ENCODE measurements around the gene PRKAR1B.

The PRKAR1B gene

GRCh38 chr7:633381-634018, 93.6 kb downstream of the PRKAR1B start:
- Histone ChIP-seq H3K27ac (no peak overlapping the region), H3K4me3 (no peak overlapping the region)
- TF ChIP-seq, protein P1, sequence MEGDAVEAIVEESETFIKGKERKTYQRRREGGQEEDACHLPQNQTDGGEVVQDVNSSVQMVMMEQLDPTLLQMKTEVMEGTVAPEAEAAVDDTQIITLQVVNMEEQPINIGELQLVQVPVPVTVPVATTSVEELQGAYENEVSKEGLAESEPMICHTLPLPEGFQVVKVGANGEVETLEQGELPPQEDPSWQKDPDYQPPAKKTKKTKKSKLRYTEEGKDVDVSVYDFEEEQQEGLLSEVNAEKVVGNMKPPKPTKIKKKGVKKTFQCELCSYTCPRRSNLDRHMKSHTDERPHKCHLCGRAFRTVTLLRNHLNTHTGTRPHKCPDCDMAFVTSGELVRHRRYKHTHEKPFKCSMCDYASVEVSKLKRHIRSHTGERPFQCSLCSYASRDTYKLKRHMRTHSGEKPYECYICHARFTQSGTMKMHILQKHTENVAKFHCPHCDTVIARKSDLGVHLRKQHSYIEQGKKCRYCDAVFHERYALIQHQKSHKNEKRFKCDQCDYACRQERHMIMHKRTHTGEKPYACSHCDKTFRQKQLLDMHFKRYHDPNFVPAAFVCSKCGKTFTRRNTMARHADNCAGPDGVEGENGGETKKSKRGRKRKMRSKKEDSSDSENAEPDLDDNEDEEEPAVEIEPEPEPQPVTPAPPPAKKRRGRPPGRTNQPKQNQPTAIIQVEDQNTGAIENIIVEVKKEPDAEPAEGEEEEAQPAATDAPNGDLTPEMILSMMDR (IDR thresholded peaks at IDR 0.05): no peak
- DNase-seq (ENCODE audit: low spot score): peak; percentile 59

GRCh38 chr7:632831-633210, 94.3 kb downstream of the PRKAR1B start:
- Histone ChIP-seq H3K4me3 (no peak overlapping the region), H3K27ac (no peak overlapping the region)
- no peak for DNase-seq (ENCODE audit: low spot score)
- TF ChIP-seq, protein P1 (IDR thresholded peaks at IDR 0.05): no peak

- no peak overlapping the region for H3K27ac ChIP-seq
- TF ChIP-seq, protein P1 (IDR thresholded peaks at IDR 0.05): no peak
- DNase-seq (ENCODE audit: low spot score): peak; percentile 53
- no peak overlapping the region for H3K4me3 ChIP-seq
Measured at GRCh38 chr7:631964-632830, 94.9 kb downstream of the PRKAR1B start.

DNA sequence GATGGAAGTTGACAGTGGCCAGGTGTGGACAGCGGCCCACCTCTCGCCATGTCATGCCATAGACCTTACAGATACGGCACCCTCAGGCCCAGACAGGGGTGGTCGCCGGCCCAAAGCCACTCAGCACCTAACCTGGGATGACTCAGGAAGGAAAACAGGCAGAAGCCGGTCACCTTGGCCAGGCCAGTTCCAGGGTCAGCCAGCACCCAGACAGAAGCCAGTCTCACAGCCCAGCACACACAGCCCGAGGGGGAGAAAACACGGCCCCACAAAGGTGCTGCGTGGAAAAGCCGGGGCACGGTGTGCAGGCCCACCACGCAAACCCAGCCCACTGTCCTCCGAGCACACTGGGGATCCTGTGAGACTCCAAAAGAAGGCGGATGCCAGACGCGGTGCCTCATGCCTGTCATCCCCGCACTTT, 95.8 kb downstream of the PRKAR1B start:
- Histone ChIP-seq H3K4me3 (no peak overlapping the region), H3K27ac (no peak overlapping the region)
- no peak for DNase-seq (ENCODE audit: low spot score)
- TF ChIP-seq, protein P1 (IDR thresholded peaks at IDR 0.05): no peak

DNA sequence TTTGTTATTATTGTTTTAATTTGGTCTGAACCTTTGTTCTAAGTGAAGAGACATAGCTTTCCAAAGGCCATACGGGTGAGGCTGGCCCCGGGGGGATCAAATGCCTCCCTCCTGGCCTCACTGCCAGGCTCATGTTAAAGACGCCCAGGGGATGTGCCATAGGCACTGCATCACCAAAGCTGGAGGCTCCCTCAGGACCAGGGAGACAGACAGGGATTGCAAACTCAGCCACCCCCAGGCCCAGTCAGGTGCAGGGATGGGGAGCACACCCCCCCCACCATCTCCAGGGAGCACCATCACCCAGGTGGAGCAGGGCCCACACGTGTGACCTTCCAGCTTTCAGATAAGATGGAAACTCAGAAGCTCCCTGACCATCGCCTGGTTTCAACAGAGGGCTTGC, 96.5 kb downstream of the PRKAR1B start:
- Histone ChIP-seq H3K4me3 (no peak overlapping the region), H3K27ac (no peak overlapping the region)
- TF ChIP-seq, protein P1 (IDR thresholded peaks at IDR 0.05): no peak
- no peak for DNase-seq (ENCODE audit: low spot score)

GRCh38 chr7:630111-630511, 97.0 kb downstream of the PRKAR1B start:
- no peak overlapping the region for H3K4me3 ChIP-seq
- no peak for DNase-seq (ENCODE audit: low spot score)
- no peak overlapping the region for H3K27ac ChIP-seq
- TF ChIP-seq, protein P1 (IDR thresholded peaks at IDR 0.05): no peak

DNA sequence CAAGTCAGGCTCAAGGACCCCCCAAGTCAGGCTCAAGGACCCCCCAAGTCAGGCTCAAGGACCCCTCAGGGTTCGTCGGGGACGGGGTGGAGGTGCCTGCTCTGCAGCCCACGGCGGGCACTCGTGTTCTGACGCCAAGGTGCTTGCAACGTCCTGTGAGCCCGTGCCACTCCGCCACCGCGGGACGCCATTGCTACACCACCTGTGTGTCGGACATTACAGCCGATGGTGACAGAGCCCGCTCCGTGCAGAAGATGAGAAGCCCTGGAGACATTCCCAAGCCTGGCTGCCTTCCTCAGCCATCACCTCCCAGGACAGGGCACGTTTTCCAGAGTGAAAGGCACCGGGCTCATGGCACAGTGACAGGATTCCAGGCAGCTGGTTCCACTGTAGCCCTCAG, 98.3 kb downstream of the PRKAR1B start:
- Histone ChIP-seq H3K4me3 (no peak overlapping the region), H3K27ac (no peak overlapping the region)
- DNase-seq (ENCODE audit: low spot score): no peak
- TF ChIP-seq, protein P1 (IDR thresholded peaks at IDR 0.05): no peak
